Kidney (tissue), 14 donors: Measurements from ENCODE around the gene TMEM119. TPM values are rescaled to one million over a fixed set of nuclear protein-coding genes. Genes with fewer than 3 reads are reported as not detected.

ENCODE experiments used
- DNase-seq, 5 donors: peaks; one replicate each; pipeline ENCODE4 v3.0.0-alpha.2; 2013 to 2020
- FAIRE-seq: peaks from 2 replicates; lab custom pipeline; 2012; peaks lifted over from hg19 to GRCh38; lab: Jason Lieb, UNC
- H3K27ac ChIP-seq, 2 donors: one replicate each; pipeline ENCODE4 v1.7.0; 2013; ENCODE audit warnings: low read depth in 2 of 2, low read length in 2 of 2, inconsistent platforms in 1 of 2
- H3K27me3 ChIP-seq: one replicate; pipeline ENCODE4 v1.7.1; 2013; ENCODE audit warnings: low read length, inconsistent platforms; ENCODE audit not compliant: control insufficient read depth, insufficient read depth
- H3K36me3 ChIP-seq, 3 donors: one replicate each; pipeline versions ENCODE4 v1.7.0 to v1.7.1; 2013; ENCODE audit warnings: low read length in 3 of 3, control low read depth in 1 of 3, inconsistent platforms in 1 of 3; ENCODE audit not compliant: insufficient read depth in 3 of 3, control insufficient read depth in 2 of 3
- H3K4me1 ChIP-seq, 3 donors: one replicate each; pipeline versions ENCODE4 v1.7.0 to v1.7.1; 2013; ENCODE audit warnings: low read length in 3 of 3, inconsistent platforms in 1 of 3, low read depth in 1 of 3; ENCODE audit not compliant: control insufficient read depth in 2 of 3, insufficient read depth in 2 of 3
- H3K4me3 ChIP-seq, 3 donors: one replicate each; pipeline versions ENCODE4 v1.7.0 to v1.8.1; 2013; ENCODE audit warnings: low read length in 3 of 3, control low read depth in 1 of 3, inconsistent platforms in 1 of 3
- H3K9ac ChIP-seq, 3 donors: one replicate each; pipeline versions ENCODE4 v1.7.0 to v1.7.1; 2013; ENCODE audit warnings: low read length in 3 of 3, control low read depth in 1 of 3, inconsistent platforms in 1 of 3
- H3K9me3 ChIP-seq, 3 donors: one replicate each; pipeline versions ENCODE4 v1.7.0 to v1.7.1; 2013; ENCODE audit warnings: low read length in 3 of 3, control low read depth in 1 of 3, inconsistent platforms in 1 of 3; ENCODE audit not compliant: control insufficient read depth in 2 of 3, insufficient read depth in 1 of 3
- intact Hi-C: fragments of 100-400 bp; cut with DNase I; formaldehyde crosslinking; loops from one replicate; pipeline ENCODE4 v1.11.1; 2022
- polyA plus RNA-seq: library from polyadenylated mRNA; stranded (reverse); fragments of 350-450 nt; fragmentation: Illumina TruSeq; extraction: RNeasy Lipid Tissue Mini Kit (QIAGEN cat#74804); gene quantifications from one replicate; pipeline ENCODE4 v1.2.3, GENCODE V29; 2014; ENCODE audit warnings: low read depth, low replicate concordance; ENCODE audit not compliant: insufficient read depth
- total RNA-seq: library from RNA; stranded (reverse); fragmentation: NEBNext Ultra II Directional; extraction: Animal tissue kit (Norgen Biotek cat#: 25700); gene quantifications from one replicate; pipeline ENCODE4 v1.2.1, GENCODE V29; 2021
- TF ChIP-seq, protein P1 (sequence below): IDR thresholded peaks from 3 replicates; pipeline ENCODE4 v1.5.1; 2012; ENCODE audit warnings: mild to moderate bottlenecking, moderate library complexity, borderline replicate concordance; ENCODE audit not compliant: insufficient read depth; ENCODE audit errors: extremely low read depth
- donor health status: control.
- donor health status: control.
- donor health status: control.
- donor health status: control.
- donor health status: control.
- donor health status: DM: yes; HTN: yes; CAD: no.
- donor health status: Normal renal cell carcinoma (clear cell type).

TMEM119 gene
- total and polyA plus RNA-seq, 2 donors from 2014 or later = 4.1 to 15.8 TPM

DNA sequence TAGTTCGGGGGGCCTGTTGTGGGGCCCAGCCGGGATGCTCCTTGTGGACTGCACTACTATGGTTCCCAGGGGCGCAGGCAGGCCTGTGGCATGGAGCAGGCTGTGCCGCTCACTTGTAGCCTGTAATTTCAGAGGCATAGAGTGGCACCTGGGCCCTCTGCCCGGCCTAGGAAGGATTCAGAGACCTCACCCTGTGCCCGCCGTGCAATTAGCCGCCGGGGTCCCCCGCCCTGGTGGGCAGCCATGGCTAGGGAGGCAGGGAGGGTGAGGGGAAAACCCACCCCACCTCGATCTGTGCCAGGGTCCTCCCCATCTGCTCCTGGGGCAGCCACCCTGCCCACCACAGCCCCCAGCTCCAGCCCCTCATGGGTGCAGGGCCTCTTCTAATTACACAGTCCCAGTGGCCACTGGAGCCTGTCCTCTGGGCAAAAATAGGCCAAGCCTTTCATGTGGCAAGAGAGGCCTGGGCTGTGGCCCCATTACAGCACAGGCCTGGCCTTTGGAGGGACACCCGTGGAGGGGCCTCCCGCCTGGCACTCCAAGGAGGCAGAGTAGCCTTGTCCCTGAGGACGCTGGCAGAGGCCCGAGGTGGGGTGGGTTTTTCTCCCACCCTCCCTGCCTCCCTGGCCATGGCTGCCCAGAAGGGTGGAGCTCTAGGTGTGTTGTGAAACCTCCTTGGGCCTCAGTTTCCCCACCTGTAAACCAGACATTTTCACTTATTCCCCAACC lies 5.3 kb upstream of the TMEM119 start:
- intact Hi-C loops = no loop called here
- H3K27me3 ChIP-seq = no peaks in the 10 kb centered on the region
- no peak overlapping the region for H3K4me3 ChIP-seq
- no peaks in the 10 kb centered on the region for H3K4me1 ChIP-seq
- FAIRE-seq (no peak), DNase-seq (peak in 1 of 5 donors; percentile 56)
- TF ChIP-seq, protein P1, sequence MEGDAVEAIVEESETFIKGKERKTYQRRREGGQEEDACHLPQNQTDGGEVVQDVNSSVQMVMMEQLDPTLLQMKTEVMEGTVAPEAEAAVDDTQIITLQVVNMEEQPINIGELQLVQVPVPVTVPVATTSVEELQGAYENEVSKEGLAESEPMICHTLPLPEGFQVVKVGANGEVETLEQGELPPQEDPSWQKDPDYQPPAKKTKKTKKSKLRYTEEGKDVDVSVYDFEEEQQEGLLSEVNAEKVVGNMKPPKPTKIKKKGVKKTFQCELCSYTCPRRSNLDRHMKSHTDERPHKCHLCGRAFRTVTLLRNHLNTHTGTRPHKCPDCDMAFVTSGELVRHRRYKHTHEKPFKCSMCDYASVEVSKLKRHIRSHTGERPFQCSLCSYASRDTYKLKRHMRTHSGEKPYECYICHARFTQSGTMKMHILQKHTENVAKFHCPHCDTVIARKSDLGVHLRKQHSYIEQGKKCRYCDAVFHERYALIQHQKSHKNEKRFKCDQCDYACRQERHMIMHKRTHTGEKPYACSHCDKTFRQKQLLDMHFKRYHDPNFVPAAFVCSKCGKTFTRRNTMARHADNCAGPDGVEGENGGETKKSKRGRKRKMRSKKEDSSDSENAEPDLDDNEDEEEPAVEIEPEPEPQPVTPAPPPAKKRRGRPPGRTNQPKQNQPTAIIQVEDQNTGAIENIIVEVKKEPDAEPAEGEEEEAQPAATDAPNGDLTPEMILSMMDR = no peak
- no peak overlapping the region for H3K9ac ChIP-seq
- H3K9me3 ChIP-seq = no peaks in the 10 kb centered on the region
- no peak overlapping the region for H3K27ac ChIP-seq
- H3K36me3 ChIP-seq = no peaks in the 10 kb centered on the region

DNA sequence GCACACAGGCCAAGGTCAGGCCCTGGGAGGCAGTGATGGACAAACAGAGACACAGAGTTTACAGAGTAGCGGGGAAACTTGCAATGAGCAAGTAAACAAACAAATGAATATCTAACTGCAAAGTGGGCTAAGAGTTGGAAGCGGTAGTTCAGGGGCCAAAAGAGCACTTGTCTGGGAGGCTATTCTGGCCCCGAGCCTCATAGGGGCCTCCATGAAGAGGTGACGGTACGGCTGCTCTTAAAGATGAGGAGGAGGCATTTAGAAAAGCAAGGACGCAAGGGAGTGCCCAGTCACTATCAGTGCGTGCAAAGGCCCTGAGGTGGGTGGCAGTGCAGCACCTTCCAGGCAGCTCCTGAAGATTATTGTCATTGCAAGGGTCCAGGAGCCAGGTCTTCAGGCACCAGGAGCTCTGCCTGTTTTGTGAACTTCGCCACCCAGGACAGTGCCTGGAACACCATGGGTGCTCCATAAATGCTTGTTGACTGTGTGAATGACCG lies 4.4 kb upstream of the TMEM119 start:
- TF ChIP-seq, protein P1 = no peak
- FAIRE-seq = no peak
- Histone ChIP-seq H3K36me3 (no peaks in the 10 kb centered on the region), H3K4me1 (no peaks in the 10 kb centered on the region), H3K9ac (no peak overlapping the region), H3K27ac (no peak overlapping the region), H3K4me3 (no peak overlapping the region), H3K9me3 (no peaks in the 10 kb centered on the region), H3K27me3 (no peaks in the 10 kb centered on the region)
- intact Hi-C loops = no loop called here
- DNase-seq = no peak

DNA sequence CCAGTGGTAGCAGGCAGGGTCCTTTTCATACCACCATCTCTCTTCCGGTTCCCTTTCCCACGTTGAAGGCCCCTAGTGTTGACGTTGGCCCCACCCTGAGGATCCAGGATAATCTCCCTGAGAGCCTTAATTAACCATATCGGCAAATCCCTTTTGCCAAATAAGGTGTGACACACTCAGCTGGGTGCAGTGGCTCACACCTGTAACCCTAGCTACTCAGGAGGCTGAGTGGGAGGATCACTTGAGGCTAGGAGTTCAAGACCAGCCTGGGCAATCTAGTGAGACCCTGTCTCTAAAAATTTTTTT lies 2.8 kb upstream of the TMEM119 start:
- no peaks in the 10 kb centered on the region for H3K9me3 ChIP-seq
- H3K4me3 ChIP-seq = no peak overlapping the region
- FAIRE-seq (no peak), DNase-seq (no peak)
- H3K36me3 ChIP-seq = no peaks in the 10 kb centered on the region
- H3K4me1 ChIP-seq = no peaks in the 10 kb centered on the region
- intact Hi-C loops = no loop called here
- no peak overlapping the region for H3K9ac ChIP-seq
- no peaks in the 10 kb centered on the region for H3K27me3 ChIP-seq
- TF ChIP-seq, protein P1 = no peak
- H3K27ac ChIP-seq = no peak overlapping the region
